ENCODE measurements around the gene NEUROD2. TPM values are rescaled to one million over a fixed set of nuclear protein-coding genes. Genes with fewer than 3 reads are reported as not detected.

NEUROD2 gene
- total and polyA plus RNA-seq, 2 experiments from 2014 or later: not detected

DNA sequence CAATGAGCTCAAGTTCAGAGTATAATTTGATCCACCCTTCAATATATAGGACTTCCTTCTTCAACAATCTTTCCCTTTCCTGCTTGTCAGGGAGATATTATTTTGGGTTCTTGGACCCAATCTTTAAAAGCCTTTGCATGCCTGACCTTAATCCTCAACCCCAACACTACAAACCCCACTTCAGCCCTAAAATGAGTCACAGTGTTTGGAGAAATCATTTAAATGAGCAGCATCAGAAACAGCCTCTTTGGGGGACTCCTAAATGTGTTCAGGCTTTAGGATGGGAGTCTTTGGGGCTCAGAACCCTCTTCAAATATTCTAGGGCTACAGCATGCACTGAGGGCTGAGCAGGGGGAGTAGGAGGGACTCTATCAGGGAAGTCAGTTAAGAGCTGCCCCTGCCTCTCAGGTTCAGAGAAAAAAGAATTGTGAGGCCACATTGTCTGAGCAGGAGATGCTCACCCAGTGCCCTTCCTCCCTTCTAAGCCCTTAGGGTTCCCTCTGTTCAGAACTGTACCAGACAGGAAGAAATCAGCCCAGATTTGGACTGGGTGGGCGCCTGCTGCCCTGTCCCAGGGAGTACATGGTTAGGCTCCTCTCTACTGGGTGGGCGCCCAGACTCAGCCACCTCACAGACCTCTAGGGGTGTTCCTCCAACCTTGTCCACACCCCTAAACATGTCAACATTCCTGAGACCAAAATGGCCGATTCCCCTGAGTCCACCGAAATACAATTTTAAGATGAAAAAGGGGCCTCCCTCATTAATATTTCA, 5.0 kb downstream of the NEUROD2 start:
- Histone ChIP-seq H3K4me3 (no peak overlapping the region), H3K4me1 (ENCODE audit: low read depth) (peaks cover 4% of the 10 kb centered on the region), H3K27ac (no peak overlapping the region), H3K27me3 (peaks cover 100% of the 10 kb centered on the region), H3K9me3 (ENCODE audit: low read depth) (no peaks in the 10 kb centered on the region), H3K36me3 (no peaks in the 10 kb centered on the region)
- DNase-seq (ENCODE audit: low read depth in 1 of 2, low spot score in 1 of 2): no peak
- TF ChIP-seq, protein P1, sequence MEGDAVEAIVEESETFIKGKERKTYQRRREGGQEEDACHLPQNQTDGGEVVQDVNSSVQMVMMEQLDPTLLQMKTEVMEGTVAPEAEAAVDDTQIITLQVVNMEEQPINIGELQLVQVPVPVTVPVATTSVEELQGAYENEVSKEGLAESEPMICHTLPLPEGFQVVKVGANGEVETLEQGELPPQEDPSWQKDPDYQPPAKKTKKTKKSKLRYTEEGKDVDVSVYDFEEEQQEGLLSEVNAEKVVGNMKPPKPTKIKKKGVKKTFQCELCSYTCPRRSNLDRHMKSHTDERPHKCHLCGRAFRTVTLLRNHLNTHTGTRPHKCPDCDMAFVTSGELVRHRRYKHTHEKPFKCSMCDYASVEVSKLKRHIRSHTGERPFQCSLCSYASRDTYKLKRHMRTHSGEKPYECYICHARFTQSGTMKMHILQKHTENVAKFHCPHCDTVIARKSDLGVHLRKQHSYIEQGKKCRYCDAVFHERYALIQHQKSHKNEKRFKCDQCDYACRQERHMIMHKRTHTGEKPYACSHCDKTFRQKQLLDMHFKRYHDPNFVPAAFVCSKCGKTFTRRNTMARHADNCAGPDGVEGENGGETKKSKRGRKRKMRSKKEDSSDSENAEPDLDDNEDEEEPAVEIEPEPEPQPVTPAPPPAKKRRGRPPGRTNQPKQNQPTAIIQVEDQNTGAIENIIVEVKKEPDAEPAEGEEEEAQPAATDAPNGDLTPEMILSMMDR (IDR thresholded peaks at IDR 0.05; ENCODE audit: low read depth, low read length): no peak

DNA sequence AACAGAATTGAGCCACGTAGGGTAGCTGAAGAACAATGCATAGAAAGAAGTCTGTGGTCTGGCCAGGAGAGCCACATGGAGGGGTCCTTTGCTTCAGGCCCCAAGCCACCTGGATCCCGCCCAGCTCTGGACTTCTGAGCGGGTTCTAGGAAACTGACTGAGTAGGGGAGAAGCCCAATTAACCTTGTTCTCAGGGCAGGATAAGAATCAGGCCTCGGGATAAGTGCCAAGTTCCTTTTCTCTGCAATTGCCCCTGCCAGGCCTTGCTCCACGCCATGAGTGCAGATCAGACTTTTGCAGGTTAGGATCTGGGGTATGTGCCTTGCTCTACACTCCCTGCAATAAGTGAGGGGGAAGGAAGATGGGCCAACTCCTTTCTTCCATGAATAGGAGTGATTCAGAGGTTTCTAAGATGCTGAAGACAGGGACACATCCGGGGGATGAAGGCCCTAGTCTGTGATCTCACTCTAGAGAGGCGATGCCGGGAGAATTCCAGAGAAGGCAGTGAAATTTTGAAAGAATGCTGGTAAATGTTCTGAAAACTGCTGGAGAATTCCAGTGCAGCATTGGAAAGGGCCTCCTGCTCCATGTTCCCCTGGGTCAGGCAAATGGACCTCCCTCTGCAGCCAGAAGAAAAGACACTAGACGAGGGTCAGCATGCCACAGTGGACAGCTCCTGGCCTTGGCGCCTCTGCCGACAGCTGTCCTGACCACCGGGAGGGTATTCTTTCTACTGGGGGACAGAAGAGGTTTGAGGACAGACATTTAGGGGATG, 5.8 kb downstream of the NEUROD2 start:
- Histone ChIP-seq H3K27ac (no peak overlapping the region), H3K36me3 (no peaks in the 10 kb centered on the region), H3K9me3 (ENCODE audit: low read depth) (no peaks in the 10 kb centered on the region), H3K27me3 (peaks cover 100% of the 10 kb centered on the region), H3K4me1 (ENCODE audit: low read depth) (peaks cover 4% of the 10 kb centered on the region), H3K4me3 (no peak overlapping the region)
- DNase-seq (ENCODE audit: low read depth in 1 of 2, low spot score in 1 of 2): no peak
- TF ChIP-seq, protein P1 (IDR thresholded peaks at IDR 0.05; ENCODE audit: low read depth, low read length): no peak

DNA sequence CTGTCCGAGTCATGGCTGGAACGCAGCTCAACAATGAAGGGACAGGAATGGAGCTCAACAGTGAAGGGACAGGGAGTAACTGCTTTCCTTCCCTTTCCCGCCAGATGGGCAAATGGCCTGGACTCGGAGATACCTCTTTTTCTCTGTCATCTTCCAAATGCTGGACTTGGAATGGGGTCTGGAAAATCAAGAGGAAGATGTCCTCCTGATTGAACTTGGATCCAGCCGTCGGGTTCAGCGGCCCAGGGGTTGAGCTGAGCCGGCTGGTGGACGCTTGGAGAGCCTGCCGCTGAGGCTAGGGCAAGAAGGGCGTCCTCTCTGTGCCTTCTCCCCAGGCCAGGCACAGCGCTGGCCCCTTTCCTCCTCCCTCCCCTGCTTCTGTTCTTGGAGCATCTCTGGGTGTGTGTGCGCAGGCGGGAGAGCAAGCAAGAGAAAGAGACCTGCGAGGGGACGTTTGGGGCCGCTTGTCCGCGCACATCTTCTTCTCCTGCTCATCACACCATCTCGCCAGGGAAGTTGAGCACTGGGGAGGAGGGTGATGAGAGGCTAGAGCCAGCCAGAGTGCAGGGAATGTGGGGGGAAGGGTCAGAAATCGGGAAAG, 6.6 kb downstream of the NEUROD2 start:
- Histone ChIP-seq H3K36me3 (no peaks in the 10 kb centered on the region), H3K27ac (no peak overlapping the region), H3K9me3 (ENCODE audit: low read depth) (no peaks in the 10 kb centered on the region), H3K4me1 (ENCODE audit: low read depth) (peaks cover 4% of the 10 kb centered on the region), H3K27me3 (peaks cover 100% of the 10 kb centered on the region), H3K4me3 (no peak overlapping the region)
- TF ChIP-seq, protein P1 (IDR thresholded peaks at IDR 0.05; ENCODE audit: low read depth, low read length): no peak
- no peak for DNase-seq (ENCODE audit: low read depth in 1 of 2, low spot score in 1 of 2)

DNA sequence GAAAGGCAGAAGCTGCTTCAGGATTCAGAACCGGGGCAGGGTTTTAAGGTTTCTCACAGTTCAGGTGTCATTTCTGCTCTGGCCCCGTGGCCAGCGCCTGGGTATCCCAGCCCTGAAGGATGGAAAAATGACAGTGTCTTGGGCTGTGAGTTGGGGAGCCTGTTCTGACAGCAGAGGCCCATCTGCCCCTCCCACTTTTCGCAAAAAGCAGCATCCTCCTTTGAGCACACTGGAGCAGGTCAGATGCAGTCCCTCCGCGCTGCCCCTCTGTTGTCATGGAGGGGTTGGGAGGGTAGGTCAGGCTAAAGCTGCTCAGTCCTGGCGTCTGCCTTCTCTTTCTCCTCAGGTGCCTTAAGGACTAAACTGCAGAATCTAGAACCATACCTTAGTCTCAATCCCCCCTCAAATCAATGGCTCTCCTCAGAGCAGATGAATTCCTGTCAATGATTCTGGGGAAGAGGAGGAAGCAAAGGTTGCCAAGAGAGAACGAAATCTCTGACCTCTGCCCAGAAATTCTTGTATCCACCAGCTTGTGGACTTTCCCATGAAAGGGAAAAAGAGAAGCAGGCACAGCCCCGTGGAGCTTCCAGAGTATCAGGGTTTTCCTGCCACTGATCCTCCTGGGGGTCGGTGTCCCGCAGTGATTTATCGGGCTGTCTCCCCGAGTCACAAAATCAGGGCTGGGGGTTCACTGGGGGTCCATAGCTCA, 7.3 kb downstream of the NEUROD2 start:
- no peaks in the 10 kb centered on the region for H3K9me3 ChIP-seq (ENCODE audit: low read depth)
- peaks cover 4% of the 10 kb centered on the region for H3K4me1 ChIP-seq (ENCODE audit: low read depth)
- no peaks in the 10 kb centered on the region for H3K36me3 ChIP-seq
- H3K4me3 ChIP-seq: no peak overlapping the region
- H3K27ac ChIP-seq: no peak overlapping the region
- DNase-seq (ENCODE audit: low read depth in 1 of 2, low spot score in 1 of 2): no peak
- peaks cover 100% of the 10 kb centered on the region for H3K27me3 ChIP-seq
- TF ChIP-seq, protein P1 (IDR thresholded peaks at IDR 0.05; ENCODE audit: low read depth, low read length): no peak

DNA sequence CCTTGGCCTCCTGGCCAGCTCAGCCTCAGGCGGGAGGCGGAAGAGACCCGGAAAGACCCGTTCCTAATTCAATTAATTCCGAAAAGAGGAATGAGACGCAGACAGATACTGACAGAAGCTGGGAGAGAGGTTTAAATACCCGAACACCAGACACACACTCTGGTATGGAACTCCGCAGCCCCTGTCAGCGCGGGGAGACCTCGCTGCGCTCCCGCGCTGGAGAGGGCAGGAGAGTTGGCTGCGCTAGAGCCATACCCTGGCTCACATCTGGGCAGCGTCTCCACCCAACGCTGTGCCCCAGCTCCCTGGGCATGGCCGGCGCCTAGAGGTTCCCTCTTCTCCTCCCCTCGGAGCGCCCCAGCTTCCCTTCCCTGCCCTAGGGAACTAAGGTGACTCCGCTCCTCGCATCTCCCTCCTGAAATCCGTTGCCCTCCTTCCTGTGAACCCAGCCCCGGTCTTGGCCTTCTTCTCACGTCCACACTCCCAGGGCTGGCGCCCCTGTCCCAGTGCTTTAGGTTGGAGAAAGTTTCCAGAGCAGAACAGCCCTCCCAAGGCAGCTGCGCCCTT, 8.0 kb downstream of the NEUROD2 start:
- no peak for DNase-seq (ENCODE audit: low read depth in 1 of 2, low spot score in 1 of 2)
- Histone ChIP-seq H3K36me3 (no peaks in the 10 kb centered on the region), H3K4me3 (no peak overlapping the region), H3K9me3 (ENCODE audit: low read depth) (no peaks in the 10 kb centered on the region), H3K27ac (no peak overlapping the region), H3K27me3 (peaks cover 100% of the 10 kb centered on the region), H3K4me1 (ENCODE audit: low read depth) (no peaks in the 10 kb centered on the region)
- TF ChIP-seq, protein P1 (IDR thresholded peaks at IDR 0.05; ENCODE audit: low read depth, low read length): no peak
